Lung (tissue), 12 donors: ENCODE data around the gene FLOT1. TPM values are rescaled to one million over a fixed set of nuclear protein-coding genes. Genes with fewer than 3 reads are reported as not detected.
A peak's percentile ranks its signal among the peaks of the same experiment; 100 is the strongest.

Experiments used
- ATAC-seq: fragments of 200-7000 bp; cut with Tn5 transposase; one replicate; pipeline ENCODE4 v1.9.1; 2020; ENCODE audit warnings: moderate number of reproducible peaks; ENCODE audit not compliant: insufficient read depth, low FRiP score
- DNase-seq, 3 donors: peaks; one replicate each; pipeline ENCODE4 v3.0.0-alpha.2; 2013 to 2017
- H3K27ac ChIP-seq, 2 donors: one replicate each; pipeline ENCODE4 v1.5.1; 2013; ENCODE audit warnings: mild to moderate bottlenecking in 2 of 2, moderate library complexity in 2 of 2, control low read depth in 1 of 2, inconsistent platforms in 1 of 2, low read depth in 1 of 2, low read length in 1 of 2
- H3K27me3 ChIP-seq, 3 donors: one replicate each; pipeline ENCODE4 v1.5.1; 2013; ENCODE audit warnings: low read length in 2 of 3; ENCODE audit not compliant: control insufficient read depth in 3 of 3, insufficient read depth in 3 of 3
- H3K36me3 ChIP-seq, 4 donors: one replicate each; pipeline ENCODE4 v1.5.1; 2013; ENCODE audit warnings: low read length in 4 of 4, mild to moderate bottlenecking in 1 of 4, moderate library complexity in 1 of 4; ENCODE audit not compliant: control insufficient read depth in 4 of 4, insufficient read depth in 4 of 4
- H3K4me1 ChIP-seq, 5 donors: one replicate each; pipeline ENCODE4 v1.5.1; 2013; ENCODE audit warnings: low read length in 5 of 5, mild to moderate bottlenecking in 2 of 5, moderate library complexity in 1 of 5; ENCODE audit not compliant: control insufficient read depth in 5 of 5, insufficient read depth in 5 of 5
- H3K4me3 ChIP-seq: one replicate; pipeline ENCODE4 v1.5.1; 2013; ENCODE audit warnings: mild to moderate bottlenecking, control low read depth, moderate library complexity
- H3K9ac ChIP-seq, 2 donors: one replicate each; pipeline ENCODE4 v1.5.1; 2013; ENCODE audit warnings: low read length in 2 of 2, control low read depth in 1 of 2; ENCODE audit not compliant: insufficient read depth in 1 of 2
- H3K9me3 ChIP-seq, 4 donors: one replicate each; pipeline ENCODE4 v1.5.1; 2013; ENCODE audit warnings: low read length in 3 of 4, mild to moderate bottlenecking in 1 of 4, moderate library complexity in 1 of 4; ENCODE audit not compliant: control insufficient read depth in 4 of 4, insufficient read depth in 3 of 4
- WGBS, 2 donors: extraction: QIAGEN DNeasy Blood & Tissue Kit; methylation state at CpG; one replicate each; pipeline ENCODE4 v1.1.7; 2013; 5-methylcytosine and 5-hydroxymethylcytosine counted together
- polyA plus RNA-seq, 2 donors: library from polyadenylated mRNA; stranded (reverse); fragments of 200-250 nt; gene quantifications; one replicate each; pipeline ENCODE4 v1.2.1, GENCODE V29; 2013
- total RNA-seq, 2 donors: library from RNA; depleted of rRNA in 1 of 2; stranded (reverse); fragments of >200 nt in 1 of 2; gene quantifications; one replicate each; pipeline ENCODE4 v1.2.1, GENCODE V29; 2014 to 2021
- TF ChIP-seq, protein P1 (sequence below): IDR thresholded peaks from 2 replicates; pipeline ENCODE4 v1.5.1; 2012; ENCODE audit warnings: mild to moderate bottlenecking; ENCODE audit errors: control extremely low read depth, extremely low read depth
- donor health status: control.
- donor health status: control.
- donor health status: Bipolar disorder and iron deficiency.
- donor health status: healthy.
- donor health status: DM: yes; HTN: yes; CAD: no.

FLOT1 gene
- total and polyA plus RNA-seq, 4 donors, result 88.0 to 474 (median 188) TPM

DNA sequence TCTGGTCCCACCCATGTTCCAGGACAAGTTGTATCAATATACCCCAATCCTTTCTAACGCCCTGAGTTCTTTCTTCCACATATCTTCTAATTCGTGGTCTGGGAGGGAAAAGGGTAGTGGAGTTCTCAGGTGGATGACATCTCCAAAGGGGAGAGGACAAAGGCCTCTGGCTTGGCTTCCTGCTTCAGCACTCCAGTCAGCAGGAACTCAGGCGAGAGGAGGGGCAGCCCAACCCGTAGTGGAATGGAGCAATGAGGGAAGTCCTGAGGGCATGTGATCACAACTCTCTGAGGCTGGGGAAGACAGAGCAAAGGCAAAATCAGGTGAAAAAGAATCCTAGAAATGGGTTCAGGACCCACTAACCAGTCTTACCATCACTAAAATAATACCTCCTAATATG is 42.1 kb downstream of the FLOT1 start:
- Histone ChIP-seq H3K27me3 (no peaks in the 10 kb centered on the region), H3K9me3 (no peaks in the 10 kb centered on the region), H3K36me3 (peaks cover 3 to 23% (median 14%) of the 10 kb centered on the region in 4 donors), H3K27ac (no peak overlapping the region), H3K4me3 (no peak overlapping the region), H3K4me1 (no peaks in the 10 kb centered on the region), H3K9ac (no peak overlapping the region)
- DNase-seq (no peak), ATAC-seq (no peak)
- 47 to 57% methylated on average over 4 of the region's 4 CpGs for WGBS, 2 donors
- TF ChIP-seq, protein P1, sequence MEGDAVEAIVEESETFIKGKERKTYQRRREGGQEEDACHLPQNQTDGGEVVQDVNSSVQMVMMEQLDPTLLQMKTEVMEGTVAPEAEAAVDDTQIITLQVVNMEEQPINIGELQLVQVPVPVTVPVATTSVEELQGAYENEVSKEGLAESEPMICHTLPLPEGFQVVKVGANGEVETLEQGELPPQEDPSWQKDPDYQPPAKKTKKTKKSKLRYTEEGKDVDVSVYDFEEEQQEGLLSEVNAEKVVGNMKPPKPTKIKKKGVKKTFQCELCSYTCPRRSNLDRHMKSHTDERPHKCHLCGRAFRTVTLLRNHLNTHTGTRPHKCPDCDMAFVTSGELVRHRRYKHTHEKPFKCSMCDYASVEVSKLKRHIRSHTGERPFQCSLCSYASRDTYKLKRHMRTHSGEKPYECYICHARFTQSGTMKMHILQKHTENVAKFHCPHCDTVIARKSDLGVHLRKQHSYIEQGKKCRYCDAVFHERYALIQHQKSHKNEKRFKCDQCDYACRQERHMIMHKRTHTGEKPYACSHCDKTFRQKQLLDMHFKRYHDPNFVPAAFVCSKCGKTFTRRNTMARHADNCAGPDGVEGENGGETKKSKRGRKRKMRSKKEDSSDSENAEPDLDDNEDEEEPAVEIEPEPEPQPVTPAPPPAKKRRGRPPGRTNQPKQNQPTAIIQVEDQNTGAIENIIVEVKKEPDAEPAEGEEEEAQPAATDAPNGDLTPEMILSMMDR, result no peak

DNA sequence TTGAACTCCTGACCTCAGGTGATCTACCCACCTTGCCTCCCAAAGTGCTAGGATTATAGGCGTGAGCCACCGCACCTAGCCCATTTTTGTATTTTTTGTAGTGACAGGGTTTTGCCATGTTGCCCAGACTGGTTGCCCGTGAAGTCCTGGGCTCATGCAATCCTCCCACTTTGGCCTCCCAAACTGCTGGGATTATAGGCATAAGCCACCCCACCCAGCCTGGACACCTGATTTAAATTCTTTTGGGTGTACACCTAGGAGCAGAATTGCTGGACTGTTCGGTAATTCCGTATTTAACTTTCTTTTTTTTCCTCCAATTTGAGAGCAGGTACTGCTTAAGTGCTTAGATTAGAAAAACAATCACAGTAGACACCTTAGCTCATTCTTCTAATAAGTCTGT is 46.1 kb downstream of the FLOT1 start:
- no peak overlapping the region for H3K9ac ChIP-seq
- H3K4me3 ChIP-seq, result no peak overlapping the region
- peaks cover 0 to 6% (median 3%) of the 10 kb centered on the region in 4 donors for H3K36me3 ChIP-seq
- no peaks in the 10 kb centered on the region for H3K27me3 ChIP-seq
- ATAC-seq, result no peak
- H3K27ac ChIP-seq, result no peak overlapping the region
- 84 to 95% methylated on average over 5 of the region's 5 CpGs for WGBS, 2 donors
- H3K9me3 ChIP-seq, result no peaks in the 10 kb centered on the region
- no peak for DNase-seq
- H3K4me1 ChIP-seq, result peaks cover 0 to 3% (median 0%) of the 10 kb centered on the region in 5 donors
- TF ChIP-seq, protein P1, result no peak

DNA sequence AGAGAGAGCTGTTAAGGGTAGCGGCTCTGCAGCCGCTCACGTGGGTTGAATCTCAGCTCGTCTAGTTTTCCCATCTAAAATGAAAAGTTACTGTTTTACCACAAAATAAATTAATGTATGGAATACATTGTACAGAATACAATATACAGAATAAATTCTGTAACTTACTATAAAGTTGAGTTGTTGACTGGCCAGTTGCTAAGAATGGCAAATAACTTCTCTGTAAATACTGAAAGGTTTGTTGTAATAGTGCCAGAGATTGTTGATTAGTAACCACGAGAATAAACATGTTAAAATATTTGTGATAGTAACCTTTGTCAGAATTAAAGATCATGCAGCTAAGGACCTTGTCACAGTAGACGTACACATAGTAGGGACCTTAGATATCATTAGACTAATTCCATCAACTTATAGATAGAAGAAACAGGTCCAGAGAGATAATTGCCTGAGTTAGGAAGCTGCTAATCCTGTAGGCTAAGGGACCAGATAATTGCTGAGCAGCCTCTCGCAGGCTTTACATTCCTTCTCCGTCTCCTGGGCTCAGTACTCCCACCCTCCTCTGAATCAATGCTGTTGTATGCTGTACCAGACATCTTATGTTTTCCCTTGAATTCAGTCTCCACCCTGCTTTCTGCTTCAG is 51.2 kb downstream of the FLOT1 start:
- peaks cover 0 to 36% (median 16%) of the 10 kb centered on the region in 5 donors for H3K4me1 ChIP-seq
- H3K4me3 ChIP-seq, result no peak overlapping the region

More for the DNA sequence above, 51.2 kb downstream of the FLOT1 start:
- ATAC-seq, result no peak
- DNase-seq, result no peak
- peak overlapping the region in 1 of 2 donors; percentile 84 for H3K9ac ChIP-seq
- no peaks in the 10 kb centered on the region for H3K9me3 ChIP-seq
- no peaks in the 10 kb centered on the region for H3K27me3 ChIP-seq
- 21 to 23% methylated on average over 8 of the region's 8 CpGs for WGBS, 2 donors
- peaks cover 0 to 2% (median 0%) of the 10 kb centered on the region in 4 donors for H3K36me3 ChIP-seq
- peak overlapping the region; percentile 40 to 82 for H3K27ac ChIP-seq
- TF ChIP-seq, protein P1, result no peak
